Measurements from ENCODE around the gene NT5C2. TPM values are rescaled to one million over a fixed set of nuclear protein-coding genes. Genes with fewer than 3 reads are reported as not detected.
"Not testable (repeated sequence)": the region's sequence is repeated elsewhere in the genome, so short reads cannot be mapped to it uniquely, and the experiment has no call there.

The NT5C2 gene
- total RNA-seq, 4 donors from 2014 or later, result 28.4 to 51.5 (median 33.2) TPM

DNA sequence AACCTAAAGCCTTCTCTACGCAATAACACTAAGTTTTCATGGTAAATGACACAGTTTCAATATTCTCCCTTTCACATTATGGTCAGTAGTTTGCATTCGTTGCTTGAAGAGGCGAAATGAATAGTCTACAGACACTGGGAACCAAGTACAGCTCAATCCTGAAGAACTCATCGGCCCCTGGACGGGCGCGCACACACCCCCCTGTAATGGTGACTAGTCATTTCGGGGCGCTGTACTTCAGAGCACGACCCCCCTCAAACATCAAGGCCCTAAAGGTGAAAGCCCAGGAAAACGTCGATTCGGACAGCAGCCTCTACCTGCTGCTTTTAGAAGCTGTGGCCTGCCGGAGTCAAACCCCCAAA, 1.0 kb downstream of the NT5C2 start:
- H3K36me3 ChIP-seq, result peaks cover under 1% of the 10 kb centered on the region
- WGBS, result 1% methylated on average over 14 of the region's 14 CpGs
- no peaks in the 10 kb centered on the region for H3K27me3 ChIP-seq
- no peak for DNase-seq (ENCODE audit: low spot score in 2 of 2)
- no peaks in the 10 kb centered on the region for H3K9me3 ChIP-seq
- H3K4me1 ChIP-seq, result peaks cover 51% of the 10 kb centered on the region
- peak overlapping the region; percentile 100 for H3K4me3 ChIP-seq
- TF ChIP-seq, protein P1, sequence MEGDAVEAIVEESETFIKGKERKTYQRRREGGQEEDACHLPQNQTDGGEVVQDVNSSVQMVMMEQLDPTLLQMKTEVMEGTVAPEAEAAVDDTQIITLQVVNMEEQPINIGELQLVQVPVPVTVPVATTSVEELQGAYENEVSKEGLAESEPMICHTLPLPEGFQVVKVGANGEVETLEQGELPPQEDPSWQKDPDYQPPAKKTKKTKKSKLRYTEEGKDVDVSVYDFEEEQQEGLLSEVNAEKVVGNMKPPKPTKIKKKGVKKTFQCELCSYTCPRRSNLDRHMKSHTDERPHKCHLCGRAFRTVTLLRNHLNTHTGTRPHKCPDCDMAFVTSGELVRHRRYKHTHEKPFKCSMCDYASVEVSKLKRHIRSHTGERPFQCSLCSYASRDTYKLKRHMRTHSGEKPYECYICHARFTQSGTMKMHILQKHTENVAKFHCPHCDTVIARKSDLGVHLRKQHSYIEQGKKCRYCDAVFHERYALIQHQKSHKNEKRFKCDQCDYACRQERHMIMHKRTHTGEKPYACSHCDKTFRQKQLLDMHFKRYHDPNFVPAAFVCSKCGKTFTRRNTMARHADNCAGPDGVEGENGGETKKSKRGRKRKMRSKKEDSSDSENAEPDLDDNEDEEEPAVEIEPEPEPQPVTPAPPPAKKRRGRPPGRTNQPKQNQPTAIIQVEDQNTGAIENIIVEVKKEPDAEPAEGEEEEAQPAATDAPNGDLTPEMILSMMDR (IDR thresholded peaks at IDR 0.05), result no peak
- TF ChIP-seq POLR2AphosphoS5 (IDR thresholded peaks at IDR 0.05) (no peak), EP300 (IDR thresholded peaks at IDR 0.05) (no peak), POLR2A (IDR thresholded peaks at IDR 0.05) (no peak)
- H3K27ac ChIP-seq, result peak overlapping the region; percentile 99

DNA sequence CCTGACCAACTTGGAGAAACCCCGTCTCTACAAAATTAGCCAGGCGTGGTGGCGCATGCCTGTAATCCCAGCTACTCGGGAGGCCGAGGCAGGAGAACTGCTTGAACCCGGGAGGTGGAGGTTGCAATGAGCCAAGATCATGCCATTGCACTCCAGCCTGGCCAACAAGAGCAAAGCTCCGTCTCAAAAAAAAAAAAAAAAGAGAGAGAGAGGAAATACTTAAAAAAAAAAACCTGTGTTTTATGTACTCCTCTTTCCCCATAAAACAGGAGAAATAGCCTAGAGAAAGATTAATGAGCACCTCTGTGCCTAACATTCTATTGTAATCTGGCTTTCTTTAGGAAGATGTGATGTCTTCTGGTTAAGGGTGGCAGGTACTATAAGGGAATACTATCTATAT, 1.9 kb downstream of the NT5C2 start:
- H3K27me3 ChIP-seq; DNase-seq (ENCODE audit: low spot score in 2 of 2); H3K9me3 ChIP-seq; H3K36me3 ChIP-seq; H3K27ac ChIP-seq: not testable (repeated sequence)
- WGBS, result 76% methylated on average over 7 of the region's 7 CpGs
- Histone ChIP-seq H3K4me3 (peak overlapping the region; percentile 100), H3K4me1 (peaks cover 59% of the 10 kb centered on the region)

DNA sequence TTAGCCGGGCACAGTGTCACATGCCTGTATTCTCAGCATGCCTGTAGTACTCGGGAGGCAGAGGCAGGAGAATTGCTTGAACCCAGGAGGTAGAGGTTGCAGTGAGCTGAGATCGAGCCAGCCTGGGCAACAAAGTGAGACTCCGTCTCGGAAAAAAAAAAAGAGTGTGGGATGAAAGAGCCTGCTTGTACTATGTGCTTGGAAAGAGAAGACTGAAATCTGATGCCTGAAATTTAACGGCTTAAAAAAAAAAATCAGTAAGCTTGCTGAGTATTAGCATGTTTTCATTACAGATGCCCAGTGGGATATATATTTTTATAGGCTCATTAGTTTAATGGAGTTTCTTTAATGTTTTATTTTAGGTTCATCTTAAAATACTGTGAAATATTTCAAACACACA, 4.2 kb downstream of the NT5C2 start:
- H3K4me1 ChIP-seq, result peaks cover 75% of the 10 kb centered on the region
- H3K4me3 ChIP-seq, result no peak overlapping the region
- peaks cover 4% of the 10 kb centered on the region for H3K36me3 ChIP-seq
- peak overlapping the region; percentile 7 for H3K27ac ChIP-seq
- no peaks in the 10 kb centered on the region for H3K27me3 ChIP-seq
- DNase-seq (ENCODE audit: low spot score in 2 of 2), result no peak
- WGBS, result 54% methylated on average over 6 of the region's 6 CpGs
- no peak for TF ChIP-seq POLR2A (IDR thresholded peaks at IDR 0.05)
- TF ChIP-seq POLR2AphosphoS5 (IDR thresholded peaks at IDR 0.05), result no peak
- TF ChIP-seq, protein P1 (IDR thresholded peaks at IDR 0.05), result no peak
- TF ChIP-seq EP300 (IDR thresholded peaks at IDR 0.05), result no peak
- no peaks in the 10 kb centered on the region for H3K9me3 ChIP-seq

DNA sequence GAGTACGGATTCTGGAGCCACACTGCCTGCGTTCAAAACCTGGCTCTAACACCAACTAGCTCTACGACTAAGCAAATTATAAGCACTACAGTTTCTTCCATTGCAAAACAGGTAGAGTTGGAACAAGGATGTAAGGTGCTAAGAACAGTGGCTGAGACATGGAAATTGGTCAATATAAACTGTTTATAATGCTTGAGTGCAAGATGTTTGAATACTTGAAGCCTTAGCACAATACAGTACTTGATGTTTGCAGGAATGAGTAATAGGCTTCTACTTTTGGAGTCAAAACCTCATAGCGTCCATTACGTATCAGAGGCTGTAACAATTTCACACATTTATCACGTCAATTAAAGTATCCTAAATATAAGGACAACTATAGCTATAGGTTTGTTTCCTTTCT, 6.9 kb downstream of the NT5C2 start:
- peaks cover 4% of the 10 kb centered on the region for H3K36me3 ChIP-seq
- no peaks in the 10 kb centered on the region for H3K9me3 ChIP-seq
- TF ChIP-seq EP300 (IDR thresholded peaks at IDR 0.05) (no peak), POLR2A (IDR thresholded peaks at IDR 0.05) (no peak), POLR2AphosphoS5 (IDR thresholded peaks at IDR 0.05) (no peak)
- TF ChIP-seq, protein P1 (IDR thresholded peaks at IDR 0.05), result no peak
- 76% methylated on average over 6 of the region's 6 CpGs for WGBS
- H3K27ac ChIP-seq, result no peak overlapping the region
- no peaks in the 10 kb centered on the region for H3K27me3 ChIP-seq
- no peak for DNase-seq (ENCODE audit: low spot score in 2 of 2)
- H3K4me3 ChIP-seq, result no peak overlapping the region
- H3K4me1 ChIP-seq, result peaks cover 80% of the 10 kb centered on the region

DNA sequence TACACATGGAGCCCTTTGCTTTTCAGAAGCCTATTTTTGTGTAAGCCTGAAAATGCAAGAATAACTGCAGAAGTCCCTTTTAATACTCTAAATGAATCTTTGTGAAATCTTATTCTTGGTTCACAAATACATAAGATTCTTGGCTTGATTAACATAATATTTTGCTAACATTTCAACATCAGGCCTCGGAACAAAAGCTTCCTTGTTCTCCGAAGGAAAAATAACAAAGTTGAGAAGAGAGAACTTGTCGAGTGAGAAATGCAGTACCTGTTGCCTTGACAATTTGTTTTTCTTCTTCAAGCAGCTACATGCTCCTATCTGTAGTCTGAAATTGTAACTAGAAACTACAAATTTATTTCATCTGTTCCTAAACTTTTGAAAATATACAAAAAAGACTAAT, 8.5 kb downstream of the NT5C2 start:
- no peaks in the 10 kb centered on the region for H3K27me3 ChIP-seq

DNA sequence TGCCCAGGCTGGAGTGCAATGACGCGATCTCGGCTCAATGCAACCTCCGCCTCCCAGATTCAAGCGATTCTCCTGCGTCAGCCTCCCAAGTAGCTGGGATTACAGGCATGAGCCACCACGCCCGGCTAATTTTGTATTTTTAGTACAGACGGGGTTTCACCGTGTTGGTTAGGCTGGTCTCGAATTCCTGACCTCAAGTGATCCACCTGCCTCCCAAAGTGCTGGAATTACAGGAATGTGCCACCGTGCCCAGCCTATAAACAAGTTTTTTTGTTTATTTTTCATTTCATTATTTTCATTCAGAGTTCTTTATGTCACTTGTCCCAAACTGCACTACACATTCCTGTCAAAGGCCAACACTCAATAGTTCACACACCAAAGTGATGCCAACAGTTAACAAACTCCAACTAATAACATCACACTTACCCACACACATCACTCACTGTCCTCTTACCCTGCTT, 9.1 kb downstream of the NT5C2 start:
- WGBS, result 71% methylated on average over 12 of the region's 12 CpGs
- DNase-seq (ENCODE audit: low spot score in 2 of 2); H3K27me3 ChIP-seq; H3K4me3 ChIP-seq; H3K9me3 ChIP-seq: not testable (repeated sequence)
- Histone ChIP-seq H3K36me3 (peaks cover 18% of the 10 kb centered on the region), H3K4me1 (peaks cover 70% of the 10 kb centered on the region), H3K27ac (peak overlapping the region; percentile 30)

More for the DNA sequence above, 8.5 kb downstream of the NT5C2 start:
- H3K27ac ChIP-seq, result peak overlapping the region; percentile 72
- H3K9me3 ChIP-seq, result no peaks in the 10 kb centered on the region
- DNase-seq (ENCODE audit: low spot score in 2 of 2), result no peak
- H3K4me1 ChIP-seq, result peaks cover 72% of the 10 kb centered on the region
- 21% methylated on average over 3 of the region's 3 CpGs for WGBS
- H3K36me3 ChIP-seq, result peaks cover 12% of the 10 kb centered on the region
- no peak overlapping the region for H3K4me3 ChIP-seq
- no peak for TF ChIP-seq POLR2AphosphoS5 (IDR thresholded peaks at IDR 0.05)
- TF ChIP-seq, protein P1 (IDR thresholded peaks at IDR 0.05), result no peak
- no peak for TF ChIP-seq POLR2A (IDR thresholded peaks at IDR 0.05)
- no peak for TF ChIP-seq EP300 (IDR thresholded peaks at IDR 0.05)
